ENCODE results near the gene NUMA1. TPM values are rescaled to one million over a fixed set of nuclear protein-coding genes. Genes with fewer than 3 reads are reported as not detected.

Gene NUMA1
- total RNA-seq, 4 donors from 2014 or later: 121 to 365 (median 225) TPM

GRCh38 chr11:71992136-71992730 lies 88.1 kb downstream of the NUMA1 start:
- TF ChIP-seq CTCF (IDR thresholded peaks at IDR 0.05; ENCODE audit: low read depth): no peak

- no peak for TF ChIP-seq CTCF (IDR thresholded peaks at IDR 0.05; ENCODE audit: low read depth)
Measured at GRCh38 chr11:71991494-71991893, 88.8 kb downstream of the NUMA1 start.

GRCh38 chr11:71990701-71991100 lies 89.6 kb downstream of the NUMA1 start:
- no peak for TF ChIP-seq CTCF (IDR thresholded peaks at IDR 0.05; ENCODE audit: low read depth)

GRCh38 chr11:71988050-71988449 lies 92.3 kb downstream of the NUMA1 start:
- TF ChIP-seq CTCF (IDR thresholded peaks at IDR 0.05; ENCODE audit: low read depth): no peak

GRCh38 chr11:71987521-71987920 lies 92.8 kb downstream of the NUMA1 start:
- no peak for TF ChIP-seq CTCF (IDR thresholded peaks at IDR 0.05; ENCODE audit: low read depth)

GRCh38 chr11:71986131-71986530 lies 94.2 kb downstream of the NUMA1 start:
- TF ChIP-seq CTCF (IDR thresholded peaks at IDR 0.05; ENCODE audit: low read depth): no peak

- TF ChIP-seq CTCF (IDR thresholded peaks at IDR 0.05; ENCODE audit: low read depth): no peak
Measured at GRCh38 chr11:71979602-71980001, 100.7 kb downstream of the NUMA1 start.

All from subcutaneous adipose tissue (tissue), 4 donors.